Ishikawa (cell line): Measurements from ENCODE around the gene SYCE3.

Experiments used
- EP300 ChIP-seq: IDR thresholded peaks from 2 replicates; pipeline ENCODE4 v1.6.1; 2012; ENCODE audit warnings: borderline replicate concordance
- RAD21 ChIP-seq: IDR thresholded peaks from 2 replicates; pipeline ENCODE4 v1.6.1; 2012; ENCODE audit warnings: low read depth
- REST ChIP-seq: IDR thresholded peaks from 2 replicates; pipeline ENCODE4 v1.6.1; 2012; ENCODE audit warnings: low read depth, mild to moderate bottlenecking
- TAF1 ChIP-seq: IDR thresholded peaks from 2 replicates; pipeline ENCODE4 v1.6.1; 2012; ENCODE audit warnings: low read depth, mild to moderate bottlenecking
- TEAD4 ChIP-seq: IDR thresholded peaks from 2 replicates; pipeline ENCODE4 v1.6.1; 2012
- USF1 ChIP-seq: IDR thresholded peaks from 2 replicates; pipeline ENCODE4 v1.6.1; 2012
- YY1 ChIP-seq: IDR thresholded peaks from 2 replicates; pipeline ENCODE4 v1.6.1; 2012; ENCODE audit warnings: low read depth

- TF ChIP-seq RAD21 (no peak), REST (no peak), YY1 (peak; percentile 79), EP300 (no peak), USF1 (no peak), TAF1 (no peak), TEAD4 (no peak)
Measured at GRCh38 chr22:50507421-50507990, 55.2 kb downstream of the SYCE3 start, which contains the start of gene LMF2.
